Heart left ventricle (tissue), 13 donors: ENCODE results near the gene DYNLL1.

Source experiments
- POLR2A ChIP-seq, 2 donors: fragments of 450-650 bp; IDR thresholded peaks; one replicate each; pipeline ENCODE4 v1.6.1; 2017; ENCODE audit warnings: antibody characterized with exemption in 2 of 2, mild to moderate bottlenecking in 2 of 2, moderate library complexity in 2 of 2
- TF ChIP-seq, protein P1 (sequence below), 12 donors: fragments of 200-600 bp; sonication (generic) in 4 of 12; IDR thresholded peaks; one replicate each; pipeline versions ENCODE4 v1.5.0 to v1.8.0; 2018 to 2022; ENCODE audit warnings: antibody characterized with exemption in 12 of 12, mild to moderate bottlenecking in 5 of 12
- donor health status: ischemic (EF 13 %, LVEDD 7.1; RV severe dilation, severe dysfunction).
- donor health status: DM: no; HTN: yes; CAD: no.
- donor health status: DM: no; HTN: no; CAD: no.
- donor health status: ischemic (EF 25% LVEDD 6.9; RV normal size, moderate dysfunction).
- donor health status: ischemic (EF 25% LVEDD 5.7; RV mildly dilated, moderate dysfunction).
- donor health status: ischemic (EF 35%, LVEDD 5.7; RV mildly dilated, moderate dysfunction).
- donor health status: nonischemic (EF 11% LVEDD 7.7; RV severe dilation, severe dysfunction).
- donor health status: DM: yes; HTN: yes; CAD: no.
- donor health status: PGD.
- donor health status: ischemic (EF 29% LVEDD 5.4; RV normal size, mild dysfunction).
- donor health status: nonischemic (EF 23%, LVEDD 6.1; RV moderate dilation, normal function).

DNA sequence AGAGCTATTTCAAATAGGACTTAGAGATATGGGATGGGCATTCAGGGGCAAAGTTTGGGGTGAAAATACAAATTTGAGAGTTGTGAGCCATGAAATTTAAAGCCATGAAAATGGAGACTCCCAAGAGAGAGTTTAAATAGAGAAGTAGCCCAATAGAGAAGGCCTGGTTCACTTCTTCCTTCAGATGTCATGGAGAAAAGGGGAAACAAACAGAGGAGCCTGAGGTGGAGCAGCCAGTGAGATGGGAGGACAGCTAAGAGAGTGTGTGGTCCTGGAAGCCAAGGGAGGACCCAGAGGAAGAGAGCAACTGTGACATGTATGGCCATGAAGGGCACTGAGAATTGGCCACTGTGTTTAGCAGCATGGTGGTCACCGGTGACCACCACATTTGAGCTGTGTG, 12.3 kb upstream of the DYNLL1 start:
- TF ChIP-seq, protein P1, sequence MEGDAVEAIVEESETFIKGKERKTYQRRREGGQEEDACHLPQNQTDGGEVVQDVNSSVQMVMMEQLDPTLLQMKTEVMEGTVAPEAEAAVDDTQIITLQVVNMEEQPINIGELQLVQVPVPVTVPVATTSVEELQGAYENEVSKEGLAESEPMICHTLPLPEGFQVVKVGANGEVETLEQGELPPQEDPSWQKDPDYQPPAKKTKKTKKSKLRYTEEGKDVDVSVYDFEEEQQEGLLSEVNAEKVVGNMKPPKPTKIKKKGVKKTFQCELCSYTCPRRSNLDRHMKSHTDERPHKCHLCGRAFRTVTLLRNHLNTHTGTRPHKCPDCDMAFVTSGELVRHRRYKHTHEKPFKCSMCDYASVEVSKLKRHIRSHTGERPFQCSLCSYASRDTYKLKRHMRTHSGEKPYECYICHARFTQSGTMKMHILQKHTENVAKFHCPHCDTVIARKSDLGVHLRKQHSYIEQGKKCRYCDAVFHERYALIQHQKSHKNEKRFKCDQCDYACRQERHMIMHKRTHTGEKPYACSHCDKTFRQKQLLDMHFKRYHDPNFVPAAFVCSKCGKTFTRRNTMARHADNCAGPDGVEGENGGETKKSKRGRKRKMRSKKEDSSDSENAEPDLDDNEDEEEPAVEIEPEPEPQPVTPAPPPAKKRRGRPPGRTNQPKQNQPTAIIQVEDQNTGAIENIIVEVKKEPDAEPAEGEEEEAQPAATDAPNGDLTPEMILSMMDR (IDR thresholded peaks at IDR 0.05): no peak
- TF ChIP-seq POLR2A (IDR thresholded peaks at IDR 0.05): no peak
